Brain microvascular endothelial cell (primary cell): Measurements from ENCODE around the gene C20orf144.
A peak's percentile ranks its signal among the peaks of the same experiment; 100 is the strongest.

Source experiments
- DNase-seq: peaks from one replicate; pipeline ENCODE4 v3.0.0-alpha.2; 2020
- H3K27ac ChIP-seq: fragments of 250-450 bp; sonication (Bioruptor Pico); 2 replicates; pipeline ENCODE4 v1.5.1; 2020; ENCODE audit warnings: mild to moderate bottlenecking, moderate library complexity
- H3K27me3 ChIP-seq: fragments of 250-450 bp; sonication (Bioruptor Pico); replicated peaks from 2 replicates; pipeline ENCODE4 v1.5.1; 2020; ENCODE audit warnings: mild to moderate bottlenecking
- H3K36me3 ChIP-seq: fragments of 250-450 bp; sonication (Bioruptor Pico); replicated peaks from 2 replicates; pipeline ENCODE4 v1.5.1; 2020; ENCODE audit warnings: mild to moderate bottlenecking
- H3K4me3 ChIP-seq: 2 replicates; pipeline ENCODE4 v1.5.1; 2011; ENCODE audit warnings: low read depth, mild to moderate bottlenecking, control low read depth, low read length, moderate library complexity
- CTCF ChIP-seq: IDR thresholded peaks from 2 replicates; pipeline ENCODE4 v1.5.1; 2011; ENCODE audit warnings: low read depth, mild to moderate bottlenecking, moderate library complexity, low read length, control low read depth, inconsistent platforms; ENCODE audit errors: missing control alignments
- in situ Hi-C: cut with HindIII; loops from 2 replicates; pipeline ENCODE4 v1.10.0; 2017; ENCODE audit warnings: low sequenced_read_pairs, low pct_ligation_motif_present

The C20orf144 gene

GRCh38 chr20:33647603-33648395 is 14.3 kb upstream of the C20orf144 start:
- Histone ChIP-seq H3K27me3 (no peaks in the 10 kb centered on the region), H3K27ac (no peak overlapping the region), H3K36me3 (peaks cover 9% of the 10 kb centered on the region), H3K4me3 (no peak overlapping the region)
- in situ Hi-C loops = no loop called here
- no peak for TF ChIP-seq CTCF
- DNase-seq = peak; percentile 74

DNA sequence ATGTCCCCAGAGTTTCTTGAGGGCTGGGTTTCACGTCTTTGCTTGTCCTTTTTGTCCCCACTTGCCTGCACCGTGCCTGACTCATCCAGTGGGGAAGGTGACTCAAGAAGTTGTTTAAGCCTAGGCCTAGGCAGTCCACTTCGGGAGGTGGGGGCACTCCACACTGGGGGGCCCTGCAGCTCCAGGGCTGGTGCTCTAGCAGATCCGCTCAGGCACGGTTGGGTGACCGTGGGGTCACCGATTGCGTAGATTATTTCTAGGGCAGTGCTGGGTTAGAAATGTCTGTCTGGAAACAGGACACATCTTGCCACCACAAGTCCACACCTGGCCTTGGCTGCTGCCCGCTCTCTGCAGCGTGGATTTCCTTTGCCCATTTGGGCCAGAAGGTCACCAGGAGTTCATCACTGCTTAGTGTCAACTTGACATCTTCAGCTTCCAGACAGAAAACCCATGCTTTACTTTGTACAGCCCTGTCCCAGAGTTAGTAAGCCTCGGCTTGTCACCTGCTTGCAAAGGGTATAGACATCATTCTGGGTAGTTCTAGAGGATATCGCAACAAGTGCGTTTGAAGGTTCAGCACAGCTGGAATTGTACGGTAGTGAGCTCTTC is 13.6 kb upstream of the C20orf144 start:
- H3K4me3 ChIP-seq = no peak overlapping the region
- in situ Hi-C loops = no loop called here
- peaks cover 9% of the 10 kb centered on the region for H3K36me3 ChIP-seq
- no peaks in the 10 kb centered on the region for H3K27me3 ChIP-seq
- no peak for TF ChIP-seq CTCF
- H3K27ac ChIP-seq = no peak overlapping the region
- DNase-seq = no peak

GRCh38 chr20:33649201-33649681 is 12.9 kb upstream of the C20orf144 start:
- peaks cover 9% of the 10 kb centered on the region for H3K36me3 ChIP-seq
- in situ Hi-C loops = no loop called here
- no peak for TF ChIP-seq CTCF
- no peak overlapping the region for H3K27ac ChIP-seq
- H3K27me3 ChIP-seq = no peaks in the 10 kb centered on the region
- no peak overlapping the region for H3K4me3 ChIP-seq
- no peak for DNase-seq

- in situ Hi-C loops = no loop called here
- DNase-seq = no peak
These were observed 11.9 kb upstream of the C20orf144 start for GRCh38 chr20:33650111-33650752.

More at GRCh38 chr20:33650111-33650752, 11.9 kb upstream of the C20orf144 start:
- Histone ChIP-seq H3K27me3 (no peaks in the 10 kb centered on the region), H3K36me3 (peaks cover 5% of the 10 kb centered on the region), H3K27ac (no peak overlapping the region), H3K4me3 (no peak overlapping the region)
- TF ChIP-seq CTCF = no peak
